K562 (cell line): Measurements from ENCODE around the gene PPFIBP2.

ENCODE experiments used
- EP300 ChIP-seq: IDR thresholded peaks from 2 replicates; pipeline ENCODE4 v1.6.1; 2012; ENCODE audit warnings: low read length, improper control_type of control experiment
- GTF2F1 ChIP-seq: IDR thresholded peaks from 2 replicates; pipeline ENCODE4 v1.6.1; 2011; ENCODE audit warnings: low read depth, low read length, improper control_type of control experiment
- POLR2A ChIP-seq: fragments of 450-650 bp; conservative IDR thresholded peaks from 2 replicates; pipeline ENCODE4 v1.6.1; 2016
- SETDB1 ChIP-seq: IDR thresholded peaks from one replicate; pipeline ENCODE4 v1.6.1; 2012; ENCODE audit warnings: low read length, control low read depth, inconsistent platforms
- SMC3 ChIP-seq: conservative IDR thresholded peaks from 2 replicates; pipeline ENCODE4 v1.6.1; 2011; ENCODE audit warnings: low read depth, low read length, improper control_type of control experiment; ENCODE audit not compliant: insufficient read depth
- TEAD4 ChIP-seq, 2 experiments: sonication (generic) in 1 of 2; formaldehyde crosslinking in 1 of 2; IDR thresholded peaks; 2 replicates each; pipeline versions ENCODE4 v1.6.1 to v1.8.0; 2012 to 2022; ENCODE audit warnings: borderline replicate concordance in 1 of 2, inconsistent platforms in 1 of 2, low read length in 1 of 2, mild to moderate bottlenecking in 1 of 2, missing genetic modification reagents in 1 of 2
- YY1 ChIP-seq, 3 experiments: IDR thresholded peaks; 2 replicates each; pipeline ENCODE4 v1.6.1; 2011; ENCODE audit warnings: low read length in 2 of 3, mild to moderate bottlenecking in 2 of 3, moderate library complexity in 2 of 3, borderline replicate concordance in 1 of 3, control low read depth in 1 of 3, low read depth in 1 of 3; ENCODE audit not compliant: insufficient read depth in 3 of 3, insufficient replicate concordance in 2 of 3, control insufficient read depth in 1 of 3, insufficient read length in 1 of 3; ENCODE audit errors: extremely low read depth in 1 of 3
- ZNF384 ChIP-seq: IDR thresholded peaks from 2 replicates; pipeline ENCODE4 v1.6.1; 2012; ENCODE audit warnings: low read depth, low read length, improper control_type of control experiment
- ZNF589 ChIP-seq: fragments of 200-800 bp; sonication (Bioruptor generic); IDR thresholded peaks from 2 replicates; pipeline ENCODE4 v1.6.1; 2016; ENCODE audit warnings: low read depth, missing genetic modification characterization, missing compliant biosample characterization
- TF ChIP-seq, protein P1 (sequence below): sonication (generic); formaldehyde crosslinking; IDR thresholded peaks from 2 replicates; pipeline ENCODE4 v1.8.1; 2023; ENCODE audit warnings: mild to moderate bottlenecking, missing genetic modification reagents

DNA sequence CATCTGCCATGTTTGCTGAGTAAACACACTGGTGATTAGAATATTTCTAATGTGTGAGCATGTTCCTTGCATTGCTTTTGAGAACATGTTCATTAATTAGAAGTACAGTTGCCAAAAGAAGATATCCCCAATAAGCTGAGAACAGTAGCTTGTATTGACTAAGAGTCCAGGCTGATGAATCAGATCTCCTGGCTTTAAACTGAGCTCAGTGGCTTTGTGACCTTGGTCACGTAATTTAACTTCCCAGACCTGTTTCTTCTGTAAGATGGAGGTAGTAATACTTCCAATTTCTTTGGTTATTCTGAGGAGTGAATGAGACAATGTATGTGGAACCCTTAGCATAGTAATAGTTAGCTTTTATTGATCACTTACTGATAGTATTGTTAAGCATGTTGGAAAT, 97.6 kb downstream of the PPFIBP2 start:
- TF ChIP-seq SMC3 (no peak), POLR2A (no peak), TEAD4 (IDR thresholded peaks at IDR 0.05; ENCODE audit: low read length) (no peak), TEAD4 (CRISPR knock-in tag; IDR thresholded peaks at IDR 0.05; ENCODE audit: borderline replicate concordance) (no peak), EP300 (no peak), SETDB1 (no peak), ZNF589 (CRISPR knock-in tag) (no peak), ZNF384 (no peak), GTF2F1 (no peak), YY1 (IDR thresholded peaks at IDR 0.05; ENCODE audit: borderline replicate concordance in 1 of 3, control insufficient read depth in 1 of 3, extremely low read depth in 1 of 3, insufficient read depth in 3 of 3, insufficient read length in 1 of 3, insufficient replicate concordance in 2 of 3, low read depth in 1 of 3, low read length in 2 of 3) (no peak)
- TF ChIP-seq, protein P1, sequence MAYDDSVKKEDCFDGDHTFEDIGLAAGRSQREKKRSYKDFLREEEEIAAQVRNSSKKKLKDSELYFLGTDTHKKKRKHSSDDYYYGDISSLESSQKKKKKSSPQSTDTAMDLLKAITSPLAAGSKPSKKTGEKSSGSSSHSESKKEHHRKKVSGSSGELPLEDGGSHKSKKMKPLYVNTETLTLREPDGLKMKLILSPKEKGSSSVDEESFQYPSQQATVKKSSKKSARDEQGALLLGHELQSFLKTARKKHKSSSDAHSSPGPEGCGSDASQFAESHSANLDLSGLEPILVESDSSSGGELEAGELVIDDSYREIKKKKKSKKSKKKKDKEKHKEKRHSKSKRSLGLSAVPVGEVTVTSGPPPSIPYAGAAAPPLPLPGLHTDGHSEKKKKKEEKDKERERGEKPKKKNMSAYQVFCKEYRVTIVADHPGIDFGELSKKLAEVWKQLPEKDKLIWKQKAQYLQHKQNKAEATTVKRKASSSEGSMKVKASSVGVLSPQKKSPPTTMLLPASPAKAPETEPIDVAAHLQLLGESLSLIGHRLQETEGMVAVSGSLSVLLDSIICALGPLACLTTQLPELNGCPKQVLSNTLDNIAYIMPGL (CRISPR knock-in tag): no peak
